ENCODE data around the gene APBB3. TPM values are rescaled to one million over a fixed set of nuclear protein-coding genes. Genes with fewer than 3 reads are reported as not detected.

APBB3 gene
- total RNA-seq, 1 experiment from 2014 or later: 11.4 TPM

DNA sequence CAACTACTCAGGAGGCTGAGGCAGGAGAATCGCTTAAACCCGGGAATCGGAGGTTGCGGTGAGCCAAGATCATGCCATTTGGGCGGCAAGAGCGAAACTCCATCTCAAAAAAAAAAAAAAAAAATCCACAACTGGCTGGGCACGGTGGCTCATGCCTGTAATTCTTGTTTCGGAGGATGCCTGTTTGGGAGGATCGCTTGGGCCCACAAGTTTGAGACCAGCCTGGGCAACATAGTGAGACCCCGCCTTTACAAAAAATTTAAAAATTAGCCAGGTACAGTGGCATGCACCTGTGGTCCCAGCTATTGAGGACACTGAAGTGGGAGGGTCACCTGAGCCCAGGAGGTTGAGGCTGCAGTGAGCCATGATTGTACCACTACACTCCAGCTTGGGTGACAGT, 18.8 kb downstream of the APBB3 start:
- no peaks in the 10 kb centered on the region for H3K27me3 ChIP-seq (ENCODE audit: low read length)
- H3K27ac ChIP-seq (ENCODE audit: low read length): no peak overlapping the region
- H2AFZ ChIP-seq (ENCODE audit: low read length): no peak overlapping the region
- no peaks in the 10 kb centered on the region for H3K9me3 ChIP-seq (ENCODE audit: low read length)
- no peaks in the 10 kb centered on the region for H3K9me2 ChIP-seq (replicated peaks; ENCODE audit: low read length)
- ATAC-seq (no peak), DNase-seq (no peak)
- H3K79me2 ChIP-seq (ENCODE audit: low read length): no peaks in the 10 kb centered on the region
- H3K36me3 ChIP-seq (ENCODE audit: low read depth, low read length): peaks cover 28% of the 10 kb centered on the region
- ChIA-PET CTCF (no interaction called here), POLR2A (ENCODE audit: unreplicated experiment) (interaction anchor here (0.7 kb wide), 1 partner anchor 128 kb away, joined by 12 read pairs; the partner anchor contains the start of gene DND1)
- TF ChIP-seq EZH2phosphoT487 (IDR thresholded peaks at IDR 0.05; ENCODE audit: borderline replicate concordance, low read length) (no peak), CTCF (conservative IDR thresholded peaks at IDR 0.05; ENCODE audit: low read depth, low read length) (no peak), EZH2 (IDR thresholded peaks at IDR 0.05; ENCODE audit: low read length, unreplicated experiment) (no peak)
- H4K20me1 ChIP-seq (ENCODE audit: low read length): no peaks in the 10 kb centered on the region
- no peak overlapping the region for H3K4me3 ChIP-seq (ENCODE audit: low read length)
- no TSS peak for BruUV-seq (replicated peaks)
- peaks cover 15% of the 10 kb centered on the region for H3K4me1 ChIP-seq (ENCODE audit: insufficient read depth, low read length)
- intact Hi-C loops (cut with micrococcal nuclease): loop anchor here (10.0 kb wide), 1 partner anchor 169 kb away; no protein-coding TSS in a partner anchor
- no peak overlapping the region for H3K9ac ChIP-seq (ENCODE audit: low read length)
- no peaks in the 10 kb centered on the region for H3F3A ChIP-seq (ENCODE audit: low read length, unreplicated experiment)
- no peak overlapping the region for H3K4me2 ChIP-seq (ENCODE audit: low read length)

DNA sequence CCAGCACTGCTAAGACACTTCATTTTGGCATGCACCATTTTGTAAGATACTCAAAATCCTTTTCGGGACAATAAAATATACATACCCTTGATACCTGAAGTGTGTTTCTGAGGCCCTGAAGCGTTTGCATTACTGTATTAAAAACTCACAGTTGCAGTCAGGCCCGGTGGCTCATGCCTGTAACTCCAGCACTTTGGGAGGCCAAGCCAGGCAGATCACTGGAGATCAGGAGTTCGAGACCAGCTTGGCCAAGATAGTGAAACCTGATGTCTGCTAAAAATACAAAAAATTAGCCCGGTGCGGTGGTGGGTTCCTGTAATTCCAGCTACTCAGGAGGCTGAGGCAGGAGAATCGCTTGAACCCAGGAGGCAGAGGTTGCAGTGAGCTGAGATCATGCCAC, 19.4 kb downstream of the APBB3 start:
- H3K27ac ChIP-seq (ENCODE audit: low read length): no peak overlapping the region
- no peaks in the 10 kb centered on the region for H3K27me3 ChIP-seq (ENCODE audit: low read length)
- no peaks in the 10 kb centered on the region for H3K9me2 ChIP-seq (replicated peaks; ENCODE audit: low read length)
- H3K9ac ChIP-seq (ENCODE audit: low read length): no peak overlapping the region
- no peak overlapping the region for H2AFZ ChIP-seq (ENCODE audit: low read length)
- DNase-seq (no peak), ATAC-seq (no peak)
- H3K9me3 ChIP-seq (ENCODE audit: low read length): no peaks in the 10 kb centered on the region
- ChIA-PET POLR2A (ENCODE audit: unreplicated experiment) (no interaction called here), CTCF (no interaction called here)
- no TSS peak for BruUV-seq (replicated peaks)
- no peaks in the 10 kb centered on the region for H4K20me1 ChIP-seq (ENCODE audit: low read length)
- H3F3A ChIP-seq (ENCODE audit: low read length, unreplicated experiment): no peaks in the 10 kb centered on the region
- peaks cover 21% of the 10 kb centered on the region for H3K4me1 ChIP-seq (ENCODE audit: insufficient read depth, low read length)
- no peak for TF ChIP-seq EZH2 (IDR thresholded peaks at IDR 0.05; ENCODE audit: low read length, unreplicated experiment)
- no peak for TF ChIP-seq EZH2phosphoT487 (IDR thresholded peaks at IDR 0.05; ENCODE audit: borderline replicate concordance, low read length)
- no peak for TF ChIP-seq CTCF (conservative IDR thresholded peaks at IDR 0.05; ENCODE audit: low read depth, low read length)
- H3K79me2 ChIP-seq (ENCODE audit: low read length): no peaks in the 10 kb centered on the region
- no peak overlapping the region for H3K4me3 ChIP-seq (ENCODE audit: low read length)
- peaks cover 25% of the 10 kb centered on the region for H3K36me3 ChIP-seq (ENCODE audit: low read depth, low read length)
- H3K4me2 ChIP-seq (ENCODE audit: low read length): no peak overlapping the region
- intact Hi-C loops (cut with micrococcal nuclease): loop anchor here (10.0 kb wide), 1 partner anchor 170 kb away; no protein-coding TSS in a partner anchor

GRCh38 chr5:140542972-140543371, 21.4 kb downstream of the APBB3 start:
- Histone ChIP-seq H3F3A (ENCODE audit: low read length, unreplicated experiment) (no peaks in the 10 kb centered on the region), H3K79me2 (ENCODE audit: low read length) (no peaks in the 10 kb centered on the region), H3K36me3 (ENCODE audit: low read depth, low read length) (peaks cover 36% of the 10 kb centered on the region), H3K4me3 (ENCODE audit: low read length) (no peak overlapping the region), H3K27ac (ENCODE audit: low read length) (no peak overlapping the region), H3K4me1 (ENCODE audit: insufficient read depth, low read length) (peaks cover 27% of the 10 kb centered on the region), H3K9me2 (replicated peaks; ENCODE audit: low read length) (no peaks in the 10 kb centered on the region), H4K20me1 (ENCODE audit: low read length) (no peaks in the 10 kb centered on the region), H3K9me3 (ENCODE audit: low read length) (no peaks in the 10 kb centered on the region), H3K27me3 (ENCODE audit: low read length) (no peaks in the 10 kb centered on the region), H3K9ac (ENCODE audit: low read length) (no peak overlapping the region), H3K4me2 (ENCODE audit: low read length) (no peak overlapping the region), H2AFZ (ENCODE audit: low read length) (no peak overlapping the region)
- BruUV-seq (replicated peaks): no TSS peak
- no peak for DNase-seq
- intact Hi-C loops (cut with micrococcal nuclease): loop anchor here (10.0 kb wide), 1 partner anchor 172 kb away; no protein-coding TSS in a partner anchor
- CTCF ChIA-PET: no interaction called here
- no peak for ATAC-seq
- POLR2A ChIA-PET (ENCODE audit: unreplicated experiment): no interaction called here
- TF ChIP-seq CTCF (conservative IDR thresholded peaks at IDR 0.05; ENCODE audit: low read depth, low read length): no peak
- no peak for TF ChIP-seq EZH2phosphoT487 (IDR thresholded peaks at IDR 0.05; ENCODE audit: borderline replicate concordance, low read length)
- no peak for TF ChIP-seq EZH2 (IDR thresholded peaks at IDR 0.05; ENCODE audit: low read length, unreplicated experiment)
